OCI-LY1 (cell line): ENCODE data around the gene LILRB4.

ENCODE experiments used
- EZH2 ChIP-seq: fragments of 200-600 bp; sonication (generic), shearing (Covaris generic); IDR thresholded peaks from 2 replicates; pipeline ENCODE4 v1.8.0; 2017; ENCODE audit warnings: borderline replicate concordance, mixed run types, mild to moderate bottlenecking, antibody characterized with exemption, low read length, moderate library complexity, mixed read lengths
- TF ChIP-seq, protein P1 (sequence below): fragments of 200-600 bp; sonication (generic), shearing (Covaris generic); IDR thresholded peaks from 2 replicates; pipeline ENCODE4 v1.5.1; 2017; ENCODE audit warnings: mild to moderate bottlenecking, antibody characterized with exemption, low read length, moderate library complexity, mixed read lengths

DNA sequence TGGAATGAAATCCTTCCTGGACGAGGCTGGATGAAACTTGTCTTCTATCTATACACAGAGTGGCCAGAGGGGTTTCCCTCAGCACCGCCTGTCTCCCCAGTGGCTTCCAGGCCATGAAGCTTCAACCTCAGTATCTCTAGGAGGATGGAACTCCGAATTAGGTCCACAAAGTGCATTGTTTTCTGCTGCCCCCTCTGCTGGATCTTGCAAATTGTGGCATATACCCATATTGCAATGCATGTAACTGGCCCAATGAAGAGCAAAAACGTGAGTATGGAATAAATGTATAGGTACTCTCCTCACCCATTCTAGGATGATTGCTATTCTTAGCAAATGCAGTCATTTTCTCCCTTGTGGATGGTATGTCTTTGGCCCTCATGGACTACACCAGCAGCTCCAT, 14.7 kb upstream of the LILRB4 start:
- TF ChIP-seq, protein P1, sequence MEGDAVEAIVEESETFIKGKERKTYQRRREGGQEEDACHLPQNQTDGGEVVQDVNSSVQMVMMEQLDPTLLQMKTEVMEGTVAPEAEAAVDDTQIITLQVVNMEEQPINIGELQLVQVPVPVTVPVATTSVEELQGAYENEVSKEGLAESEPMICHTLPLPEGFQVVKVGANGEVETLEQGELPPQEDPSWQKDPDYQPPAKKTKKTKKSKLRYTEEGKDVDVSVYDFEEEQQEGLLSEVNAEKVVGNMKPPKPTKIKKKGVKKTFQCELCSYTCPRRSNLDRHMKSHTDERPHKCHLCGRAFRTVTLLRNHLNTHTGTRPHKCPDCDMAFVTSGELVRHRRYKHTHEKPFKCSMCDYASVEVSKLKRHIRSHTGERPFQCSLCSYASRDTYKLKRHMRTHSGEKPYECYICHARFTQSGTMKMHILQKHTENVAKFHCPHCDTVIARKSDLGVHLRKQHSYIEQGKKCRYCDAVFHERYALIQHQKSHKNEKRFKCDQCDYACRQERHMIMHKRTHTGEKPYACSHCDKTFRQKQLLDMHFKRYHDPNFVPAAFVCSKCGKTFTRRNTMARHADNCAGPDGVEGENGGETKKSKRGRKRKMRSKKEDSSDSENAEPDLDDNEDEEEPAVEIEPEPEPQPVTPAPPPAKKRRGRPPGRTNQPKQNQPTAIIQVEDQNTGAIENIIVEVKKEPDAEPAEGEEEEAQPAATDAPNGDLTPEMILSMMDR, result no peak
- TF ChIP-seq EZH2, result no peak
